Activated CD8-positive, alpha-beta T cell treated with anti-CD3 and anti-CD28 coated beads for 36 hours (primary cell): ENCODE results near the gene PRDX4. TPM values are rescaled to one million over a fixed set of nuclear protein-coding genes. Genes with fewer than 3 reads are reported as not detected.

Experiments used
- ATAC-seq: fragments of 200-7000 bp; cut with Tn5 transposase; one replicate; pipeline ENCODE4 v1.10.0; 2021; ENCODE audit warnings: mild to moderate bottlenecking, moderate library complexity
- CTCF ChIA-PET: fragments of 350-600 bp; sonication (Branson Sonifier 250); formaldehyde crosslinking; loops from one replicate; lab custom pipeline; 2021; ENCODE audit warnings: antibody characterized with exemption; lab: Charles Lee
- POLR2A ChIA-PET: fragments of 350-600 bp; sonication (Branson Sonifier 250); formaldehyde crosslinking; loops from one replicate; lab custom pipeline; 2021; ENCODE audit warnings: antibody characterized with exemption; lab: Charles Lee
- DNase-seq: peaks from one replicate; pipeline ENCODE4 v3.0.0-alpha.2; 2020
- H3K27ac Mint-ChIP-seq: one replicate; pipeline ENCODE4 v1.8.0; 2021; ENCODE audit warnings: mild to moderate bottlenecking, mixed read lengths
- H3K27me3 Mint-ChIP-seq: one replicate; pipeline ENCODE4 v1.8.0; 2021; ENCODE audit warnings: mixed read lengths
- H3K36me3 Mint-ChIP-seq: one replicate; pipeline ENCODE4 v1.8.0; 2021; ENCODE audit warnings: low read depth, mixed read lengths
- H3K4me1 Mint-ChIP-seq: one replicate; pipeline ENCODE4 v1.8.0; 2021; ENCODE audit warnings: low read depth, mixed read lengths
- H3K4me3 Mint-ChIP-seq: one replicate; pipeline ENCODE4 v1.8.0; 2021; ENCODE audit warnings: mild to moderate bottlenecking, moderate library complexity, mixed read lengths
- H3K9me3 Mint-ChIP-seq: one replicate; pipeline ENCODE4 v1.8.0; 2021; ENCODE audit warnings: mixed read lengths
- intact Hi-C: fragments of 100-400 bp; cut with micrococcal nuclease; formaldehyde crosslinking; loops from one replicate; pipeline ENCODE4 v1.10.0; 2022
- total RNA-seq, 2 experiments: library from RNA; stranded (reverse); gene quantifications; one replicate each; pipeline ENCODE4 v1.2.3, GENCODE V29; 2021
- TF ChIP-seq, protein P1 (sequence below): fragments of 200-600 bp; IDR thresholded peaks from one replicate; pipeline ENCODE4 v1.8.0; 2022; ENCODE audit warnings: antibody characterized with exemption, mild to moderate bottlenecking

Gene PRDX4
- total RNA-seq, 2 experiments from 2014 or later = 39.6 to 42.0 TPM

- H3K36me3 Mint-ChIP-seq = no peaks in the 10 kb centered on the region
- H3K4me1 Mint-ChIP-seq = no peaks in the 10 kb centered on the region
- ATAC-seq (no peak), DNase-seq (no peak)
- TF ChIP-seq, protein P1, sequence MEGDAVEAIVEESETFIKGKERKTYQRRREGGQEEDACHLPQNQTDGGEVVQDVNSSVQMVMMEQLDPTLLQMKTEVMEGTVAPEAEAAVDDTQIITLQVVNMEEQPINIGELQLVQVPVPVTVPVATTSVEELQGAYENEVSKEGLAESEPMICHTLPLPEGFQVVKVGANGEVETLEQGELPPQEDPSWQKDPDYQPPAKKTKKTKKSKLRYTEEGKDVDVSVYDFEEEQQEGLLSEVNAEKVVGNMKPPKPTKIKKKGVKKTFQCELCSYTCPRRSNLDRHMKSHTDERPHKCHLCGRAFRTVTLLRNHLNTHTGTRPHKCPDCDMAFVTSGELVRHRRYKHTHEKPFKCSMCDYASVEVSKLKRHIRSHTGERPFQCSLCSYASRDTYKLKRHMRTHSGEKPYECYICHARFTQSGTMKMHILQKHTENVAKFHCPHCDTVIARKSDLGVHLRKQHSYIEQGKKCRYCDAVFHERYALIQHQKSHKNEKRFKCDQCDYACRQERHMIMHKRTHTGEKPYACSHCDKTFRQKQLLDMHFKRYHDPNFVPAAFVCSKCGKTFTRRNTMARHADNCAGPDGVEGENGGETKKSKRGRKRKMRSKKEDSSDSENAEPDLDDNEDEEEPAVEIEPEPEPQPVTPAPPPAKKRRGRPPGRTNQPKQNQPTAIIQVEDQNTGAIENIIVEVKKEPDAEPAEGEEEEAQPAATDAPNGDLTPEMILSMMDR = no peak
- ChIA-PET POLR2A (no interaction called here), CTCF (interaction anchor here (10.6 kb wide), 1 partner anchor 210 kb away, joined by 79 read pairs; no protein-coding TSS in a partner anchor)
- H3K27me3 Mint-ChIP-seq = no peaks in the 10 kb centered on the region
- no peaks in the 10 kb centered on the region for H3K9me3 Mint-ChIP-seq
- H3K4me3 Mint-ChIP-seq = no peak overlapping the region
- intact Hi-C loops = no loop called here
- no peak overlapping the region for H3K27ac Mint-ChIP-seq
Observed at GRCh38 chrX:23692166-23692565, 24.9 kb downstream of the PRDX4 start.

GRCh38 chrX:23694606-23695005, 27.3 kb downstream of the PRDX4 start:
- no peaks in the 10 kb centered on the region for H3K27me3 Mint-ChIP-seq
- no peak overlapping the region for H3K4me3 Mint-ChIP-seq
- ChIA-PET POLR2A (no interaction called here), CTCF (interaction anchor here (0.7 to 10.6 kb wide), 5 partner anchors 14 to 212 kb away, joined by 3 to 79 read pairs (median 3); no protein-coding TSS in a partner anchor)
- ATAC-seq (peak; percentile 82), DNase-seq (peak; percentile 54)
- no peak overlapping the region for H3K27ac Mint-ChIP-seq
- no peaks in the 10 kb centered on the region for H3K9me3 Mint-ChIP-seq
- H3K36me3 Mint-ChIP-seq = no peaks in the 10 kb centered on the region
- intact Hi-C loops = loop anchor here (2.0 kb wide), 1 partner anchor 208 kb away; no protein-coding TSS in a partner anchor
- no peaks in the 10 kb centered on the region for H3K4me1 Mint-ChIP-seq
- TF ChIP-seq, protein P1 = peak; percentile 53

- ChIA-PET CTCF (interaction anchor here (1.0 to 2.8 kb wide), 2 partner anchors 83 to 202 kb away, joined by 4 to 20 read pairs; partner anchors contain the start of gene SAT1), POLR2A (interaction anchor here (1.0 kb wide), 1 partner anchor 202 kb away, joined by 4 read pairs; no protein-coding TSS in a partner anchor)
- Mint-ChIP-seq H3K4me3 (peak overlapping the region; percentile 66), H3K9me3 (no peaks in the 10 kb centered on the region), H3K36me3 (peaks cover 12% of the 10 kb centered on the region), H3K4me1 (peaks cover 4% of the 10 kb centered on the region), H3K27ac (peak overlapping the region; percentile 46), H3K27me3 (no peaks in the 10 kb centered on the region)
- intact Hi-C loops = no loop called here
- DNase-seq (peak; percentile 58), ATAC-seq (peak; percentile 85)
- TF ChIP-seq, protein P1 = no peak
Observed at GRCh38 chrX:23699636-23700194, 32.4 kb downstream of the PRDX4 start.

DNA sequence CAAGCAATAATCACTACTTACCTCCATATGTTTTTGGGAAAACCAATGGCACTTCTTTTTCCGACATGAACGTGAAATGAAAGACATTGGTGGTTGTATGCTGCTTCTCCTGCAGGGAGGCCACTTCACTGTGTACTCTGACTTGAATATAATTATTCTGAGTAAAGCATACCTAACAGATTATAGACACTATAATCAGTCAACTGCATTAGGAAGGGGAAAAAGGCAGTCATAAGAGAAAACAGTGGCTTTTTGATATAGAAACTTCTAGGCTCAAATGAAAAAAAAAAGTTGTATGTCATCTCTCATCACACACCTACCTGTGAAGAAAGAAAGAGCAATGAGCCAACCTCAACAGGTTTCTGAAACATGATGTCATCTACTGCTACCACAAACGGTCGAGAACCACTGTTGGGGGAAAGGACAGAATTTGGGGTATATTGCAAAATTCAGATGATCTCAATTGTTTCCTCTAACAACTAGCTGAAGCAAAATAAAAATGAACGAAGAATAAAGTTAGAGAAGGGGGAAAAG, 37.4 kb downstream of the PRDX4 start:
- ChIA-PET POLR2A (no interaction called here), CTCF (interaction anchor here (1.9 kb wide), 1 partner anchor 197 kb away, joined by 8 read pairs; no protein-coding TSS in a partner anchor)
- TF ChIP-seq, protein P1 = no peak
- peaks cover 16% of the 10 kb centered on the region for H3K36me3 Mint-ChIP-seq
- H3K27me3 Mint-ChIP-seq = no peaks in the 10 kb centered on the region
- peak; percentile 45 for ATAC-seq
- H3K27ac Mint-ChIP-seq = peak overlapping the region; percentile 42
- peaks cover 9% of the 10 kb centered on the region for H3K4me1 Mint-ChIP-seq
- H3K9me3 Mint-ChIP-seq = no peaks in the 10 kb centered on the region
- H3K4me3 Mint-ChIP-seq = no peak overlapping the region
- intact Hi-C loops = no loop called here
- DNase-seq = peak; percentile 3

DNA sequence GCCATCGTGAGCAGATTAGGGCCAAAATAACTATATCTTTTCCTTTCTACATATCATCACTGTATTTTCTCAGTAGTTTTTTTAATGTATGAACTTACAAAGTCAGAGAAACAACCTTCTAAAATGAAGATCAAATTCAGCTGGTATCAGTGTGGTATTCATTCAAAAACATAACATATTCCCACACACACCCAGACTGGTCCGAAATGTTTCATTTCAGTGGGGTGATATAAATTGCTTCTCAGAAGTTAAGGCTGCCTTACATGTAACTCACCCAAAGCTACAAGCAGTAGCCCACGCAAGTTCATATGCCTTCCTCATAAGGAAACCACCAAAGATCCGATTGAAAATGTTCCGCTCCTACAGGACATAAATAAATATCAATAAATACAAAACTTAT, 37.9 kb downstream of the PRDX4 start:
- Mint-ChIP-seq H3K4me1 (peaks cover 6% of the 10 kb centered on the region), H3K27me3 (no peaks in the 10 kb centered on the region), H3K9me3 (no peaks in the 10 kb centered on the region), H3K36me3 (peaks cover 13% of the 10 kb centered on the region), H3K27ac (peak overlapping the region; percentile 42), H3K4me3 (no peak overlapping the region)
- ChIA-PET POLR2A (no interaction called here), CTCF (interaction anchor here (1.9 kb wide), 1 partner anchor 197 kb away, joined by 8 read pairs; no protein-coding TSS in a partner anchor)
- ATAC-seq (peak; percentile 20), DNase-seq (no peak)
- intact Hi-C loops = no loop called here
- TF ChIP-seq, protein P1 = no peak
